Suprapubic skin (tissue), 4 donors: ENCODE results near the gene DNAAF8.

Experiments used
- POLR2A ChIP-seq, 2 donors: fragments of 450-650 bp; IDR thresholded peaks; one replicate each; pipeline ENCODE4 v1.6.1; 2017; ENCODE audit warnings: antibody characterized with exemption in 2 of 2, mild to moderate bottlenecking in 2 of 2, moderate library complexity in 2 of 2
- POLR2AphosphoS5 ChIP-seq, 3 donors: sonication (generic); formaldehyde crosslinking; IDR thresholded peaks; one replicate each; pipeline ENCODE4 v1.6.1; 2017; ENCODE audit warnings: antibody characterized with exemption in 3 of 3
- TF ChIP-seq, protein P1 (sequence below), 2 donors: fragments of 200-600 bp in 1 of 2; fragments of 450-650 bp in 1 of 2; sonication (generic) in 1 of 2; IDR thresholded peaks; one replicate each; pipeline ENCODE4 v1.5.1; 2016 to 2019; ENCODE audit warnings: antibody characterized with exemption in 2 of 2, mild to moderate bottlenecking in 1 of 2, moderate library complexity in 1 of 2

DNA sequence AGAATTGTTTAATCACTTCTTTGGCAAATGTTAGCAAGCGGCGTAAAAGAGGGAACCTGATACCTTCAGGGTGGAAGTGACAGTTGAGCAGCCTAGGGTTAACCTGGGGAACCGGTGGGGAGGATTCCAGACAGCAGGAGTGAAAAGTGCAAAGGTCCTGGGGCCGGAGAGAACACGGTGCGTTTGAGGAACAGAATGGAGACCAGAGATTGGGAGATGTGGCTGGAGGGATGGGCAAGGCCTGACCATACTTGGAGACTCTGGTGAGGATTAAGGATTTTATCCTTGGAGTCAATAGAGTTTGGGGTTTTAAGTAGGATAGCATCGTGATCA lies 34.9 kb downstream of the DNAAF8 start:
- TF ChIP-seq, protein P1, sequence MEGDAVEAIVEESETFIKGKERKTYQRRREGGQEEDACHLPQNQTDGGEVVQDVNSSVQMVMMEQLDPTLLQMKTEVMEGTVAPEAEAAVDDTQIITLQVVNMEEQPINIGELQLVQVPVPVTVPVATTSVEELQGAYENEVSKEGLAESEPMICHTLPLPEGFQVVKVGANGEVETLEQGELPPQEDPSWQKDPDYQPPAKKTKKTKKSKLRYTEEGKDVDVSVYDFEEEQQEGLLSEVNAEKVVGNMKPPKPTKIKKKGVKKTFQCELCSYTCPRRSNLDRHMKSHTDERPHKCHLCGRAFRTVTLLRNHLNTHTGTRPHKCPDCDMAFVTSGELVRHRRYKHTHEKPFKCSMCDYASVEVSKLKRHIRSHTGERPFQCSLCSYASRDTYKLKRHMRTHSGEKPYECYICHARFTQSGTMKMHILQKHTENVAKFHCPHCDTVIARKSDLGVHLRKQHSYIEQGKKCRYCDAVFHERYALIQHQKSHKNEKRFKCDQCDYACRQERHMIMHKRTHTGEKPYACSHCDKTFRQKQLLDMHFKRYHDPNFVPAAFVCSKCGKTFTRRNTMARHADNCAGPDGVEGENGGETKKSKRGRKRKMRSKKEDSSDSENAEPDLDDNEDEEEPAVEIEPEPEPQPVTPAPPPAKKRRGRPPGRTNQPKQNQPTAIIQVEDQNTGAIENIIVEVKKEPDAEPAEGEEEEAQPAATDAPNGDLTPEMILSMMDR (IDR thresholded peaks at IDR 0.05), result no peak
- TF ChIP-seq POLR2A (IDR thresholded peaks at IDR 0.05) (no peak), POLR2AphosphoS5 (IDR thresholded peaks at IDR 0.05) (no peak)
